NCI-H2196 (cell line): ENCODE data around the gene CKS2.
"Not testable (repeated sequence)": the region's sequence is repeated elsewhere in the genome, so short reads cannot be mapped to it uniquely, and the experiment has no call there.

Source experiments
- DNase-seq: peaks from one replicate; lab custom pipeline; 2025; ENCODE audit not compliant: unreplicated experiment; lab: John Stamatoyannopoulos, UW

CKS2 gene

GRCh38 chr9:89310475-89311345, at the start of gene CKS2:
Gene CKS2 (plus strand): TSS chr9:89311195. CDS start chr9:89311293, 98 bp downstream.
- DNase-seq, result peak; percentile 100

- no peak for DNase-seq
Observed at GRCh38 chr9:89273528-89274279, 37.3 kb upstream of the CKS2 start.

- DNase-seq, result no peak
Observed at GRCh38 chr9:89274838-89275237, 36.2 kb upstream of the CKS2 start.

- not testable (repeated sequence) for DNase-seq
Observed at GRCh38 chr9:89276040-89276439, 35.0 kb upstream of the CKS2 start.

DNA sequence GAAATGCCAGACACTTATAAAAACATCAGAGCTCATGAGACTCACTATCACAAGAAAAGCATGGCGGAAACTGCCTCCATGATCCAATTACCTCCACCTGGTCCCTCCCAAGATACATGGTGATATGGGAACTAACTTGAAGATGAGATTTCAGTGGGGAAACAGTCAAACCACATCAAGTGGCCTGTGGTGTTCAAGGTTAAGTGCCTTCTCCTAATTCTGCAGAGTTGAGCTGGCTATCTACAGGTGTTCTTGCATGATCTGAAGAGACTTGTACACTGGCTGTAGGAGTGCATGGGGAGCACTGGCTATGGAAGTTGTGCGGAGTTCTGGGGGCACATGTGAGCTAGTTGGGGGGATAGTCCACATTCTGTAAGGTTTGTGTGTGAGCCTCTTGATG, 34.0 kb upstream of the CKS2 start:
- no peak for DNase-seq

GRCh38 chr9:89277454-89277853, 33.5 kb upstream of the CKS2 start:
- peak; percentile 4 for DNase-seq

GRCh38 chr9:89278551-89278950, 32.4 kb upstream of the CKS2 start:
- no peak for DNase-seq

- peak; percentile 2 for DNase-seq
Observed at GRCh38 chr9:89278997-89279739, 31.8 kb upstream of the CKS2 start.

DNA sequence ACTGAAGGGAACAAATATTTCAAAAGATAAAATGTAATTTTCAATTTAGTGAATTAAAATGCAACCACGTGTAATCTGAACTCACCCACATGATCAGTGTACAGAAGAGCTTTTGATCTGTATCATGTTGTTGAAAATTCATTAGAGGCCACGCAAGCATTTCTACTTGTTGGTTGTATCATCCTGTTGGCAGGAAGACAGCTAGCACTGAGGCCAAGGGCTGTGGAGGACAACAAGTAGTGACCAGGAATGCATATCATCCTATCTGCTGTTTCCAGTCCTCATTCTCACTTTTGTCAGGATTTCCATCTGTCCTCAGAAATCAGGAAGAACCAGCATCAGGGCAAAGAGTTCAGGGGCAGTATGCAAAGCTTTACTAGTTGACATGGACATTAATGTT, 29.9 kb upstream of the CKS2 start:
- DNase-seq, result no peak

GRCh38 chr9:89282248-89282968, 28.6 kb upstream of the CKS2 start:
- not testable (repeated sequence) for DNase-seq

GRCh38 chr9:89284076-89284475, 26.9 kb upstream of the CKS2 start:
- DNase-seq, result no peak

- DNase-seq, result no peak
Observed at GRCh38 chr9:89291741-89292140, 19.3 kb upstream of the CKS2 start.

- no peak for DNase-seq
Observed at GRCh38 chr9:89293014-89293413, 18.0 kb upstream of the CKS2 start.

DNA sequence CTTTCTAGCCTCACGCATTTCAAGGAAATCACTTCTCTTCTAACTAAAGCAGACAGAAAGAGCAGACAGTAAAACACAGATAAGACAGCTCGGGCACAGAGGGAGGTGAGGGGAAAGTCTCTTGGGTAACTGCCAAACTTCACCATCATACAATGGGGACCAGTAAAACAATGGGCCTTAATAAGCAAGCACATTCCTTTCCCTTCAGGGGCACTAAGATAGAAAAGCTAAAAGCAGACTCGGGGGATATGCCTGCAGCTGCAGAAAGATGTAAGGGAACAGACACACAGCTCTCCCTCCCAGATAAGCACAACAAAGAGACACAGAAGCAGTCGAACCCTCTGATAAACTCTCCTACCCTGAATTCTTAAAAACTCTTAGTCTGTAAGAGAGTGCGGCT, 15.6 kb upstream of the CKS2 start:
- DNase-seq, result no peak

- DNase-seq, result not testable (repeated sequence)
Observed at GRCh38 chr9:89301996-89302395, 9.0 kb upstream of the CKS2 start.

DNA sequence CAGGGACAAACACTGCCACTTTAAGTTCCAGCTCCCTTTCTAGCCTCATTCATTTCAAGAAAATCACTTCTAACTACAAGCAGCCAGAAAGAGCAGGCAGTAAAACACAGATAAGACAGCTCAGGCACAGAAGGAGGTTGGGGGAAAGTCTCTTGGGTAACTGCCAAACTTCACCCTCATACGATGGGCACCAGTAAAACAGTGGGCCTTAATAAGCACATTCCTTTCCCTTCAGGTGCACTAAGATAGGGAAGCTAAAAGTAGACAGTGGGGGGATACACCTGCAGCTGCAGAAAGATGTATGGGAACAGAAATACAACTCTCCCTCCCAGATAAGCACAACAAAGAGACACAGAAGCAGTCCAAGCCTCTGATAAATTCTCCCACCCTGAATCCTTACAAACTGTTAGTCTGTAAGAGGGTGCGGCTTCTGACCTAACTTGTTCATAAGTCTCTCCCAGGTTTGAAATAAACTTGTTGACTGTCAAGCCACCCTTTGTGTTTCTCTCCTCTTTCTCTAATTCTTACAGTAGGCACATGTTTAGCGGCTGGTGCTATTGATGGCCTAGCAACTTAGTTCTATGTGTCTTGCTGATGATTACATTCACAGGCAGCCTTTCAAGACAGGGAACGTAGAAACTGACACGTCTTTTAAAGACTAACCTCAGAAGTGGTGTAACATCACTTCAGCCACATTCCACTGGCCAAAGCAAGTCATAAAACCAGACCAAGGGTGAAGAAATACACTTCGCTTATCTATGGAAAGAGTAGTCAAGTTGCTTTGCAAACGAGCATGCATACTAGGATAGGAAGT, 6.8 kb upstream of the CKS2 start:
- DNase-seq, result no peak

DNA sequence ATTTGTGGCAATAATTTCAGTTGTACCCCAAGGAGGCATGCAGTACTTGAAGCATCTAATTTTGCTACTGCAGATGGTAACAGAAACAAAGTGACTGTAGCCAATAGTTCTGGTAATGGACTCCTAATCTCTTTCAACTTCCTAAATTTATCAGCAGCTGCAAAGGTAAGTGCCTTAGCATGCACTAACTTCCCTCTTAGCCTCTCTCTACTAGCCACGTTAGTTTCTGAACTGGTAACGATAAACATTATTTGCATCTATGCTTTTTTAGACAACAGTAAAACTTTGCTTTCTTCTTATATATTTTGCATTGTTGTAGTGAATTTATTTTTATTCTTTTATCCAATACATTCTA, 6.2 kb upstream of the CKS2 start:
- no peak for DNase-seq

DNA sequence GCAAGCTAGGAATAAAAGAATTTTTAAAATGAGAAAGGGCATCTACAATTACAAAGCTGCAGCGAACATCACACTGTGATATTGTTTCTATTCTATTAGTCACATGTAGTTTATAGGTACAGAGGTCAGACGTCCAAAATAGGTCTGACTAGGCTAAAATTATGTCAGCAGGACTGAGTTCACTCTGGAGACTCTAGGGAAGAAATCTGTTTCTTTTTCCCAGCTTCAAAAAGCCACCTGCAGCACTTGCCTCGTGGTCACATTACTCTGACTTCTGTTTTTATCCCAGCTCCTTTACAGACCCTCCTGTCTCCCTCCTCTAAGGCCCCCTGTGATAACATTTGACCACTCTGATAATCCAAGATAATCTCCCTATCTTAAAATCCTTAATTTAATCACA, 5.1 kb upstream of the CKS2 start:
- no peak for DNase-seq

DNA sequence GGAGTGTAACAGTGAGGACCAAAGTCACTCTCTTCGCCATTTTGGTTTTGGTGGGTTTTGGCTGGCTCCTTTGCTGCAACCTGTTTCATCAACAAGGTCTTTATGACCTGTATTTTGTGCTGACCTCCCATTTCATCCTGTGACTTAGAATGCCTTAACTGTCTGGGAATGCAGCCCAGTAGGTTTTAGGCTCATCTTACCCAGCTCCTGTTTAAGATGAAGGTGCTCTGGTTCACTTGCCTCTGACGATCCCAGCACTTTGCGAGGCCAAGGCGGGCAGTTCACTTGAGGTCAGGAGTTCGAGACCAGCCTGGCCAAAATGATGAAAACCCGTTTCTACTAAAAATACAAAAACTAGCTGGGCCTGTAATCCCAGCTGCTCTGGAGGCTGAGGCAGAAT, 1.8 kb upstream of the CKS2 start:
- no peak for DNase-seq
